Activated CD8-positive, alpha-beta memory T cell treated with anti-CD3 and anti-CD28 coated beads, Interleukin-2, amount 50 U/mL, for 4 hours (primary cell): ENCODE data around the gene BST1.

Experiments
- DNase-seq: peaks from one replicate; pipeline ENCODE4 v3.0.0-alpha.2; 2020

The BST1 gene

GRCh38 chr4:15702941-15703403 lies at the start of gene BST1:
Gene BST1, plus strand, starts transcription at chr4:15703065. Its CDS starts 80 bp downstream, at chr4:15703145.
- peak; percentile 48 for DNase-seq

- DNase-seq: no peak
Measured at GRCh38 chr4:15653420-15653819, 49.4 kb upstream of the BST1 start.

- DNase-seq: no peak
Measured at GRCh38 chr4:15653864-15654592, 48.8 kb upstream of the BST1 start.

- peak; percentile 38 for DNase-seq
Measured at GRCh38 chr4:15654593-15655222, 48.2 kb upstream of the BST1 start.

GRCh38 chr4:15655223-15656037 lies 47.4 kb upstream of the BST1 start, which contains the start of gene FBXL5:
Gene FBXL5, minus strand, starts transcription at chr4:15655357. Its CDS starts 70 bp downstream, at chr4:15655287.
- DNase-seq: peak; percentile 81

GRCh38 chr4:15656038-15656470 lies 46.8 kb upstream of the BST1 start:
- DNase-seq: no peak

- DNase-seq: no peak
Measured at GRCh38 chr4:15657366-15657765, 45.5 kb upstream of the BST1 start.

GRCh38 chr4:15658136-15658770 lies 44.6 kb upstream of the BST1 start:
- DNase-seq: no peak

GRCh38 chr4:15658781-15659180 lies 44.1 kb upstream of the BST1 start:
- DNase-seq: no peak

- DNase-seq: no peak
Measured at GRCh38 chr4:15659768-15660570, 42.9 kb upstream of the BST1 start.

- DNase-seq: no peak
Measured at GRCh38 chr4:15665753-15666365, 37.0 kb upstream of the BST1 start.

GRCh38 chr4:15667006-15667405 lies 35.9 kb upstream of the BST1 start:
- DNase-seq: no peak

GRCh38 chr4:15668566-15669435 lies 34.1 kb upstream of the BST1 start:
- no peak for DNase-seq

GRCh38 chr4:15670576-15670975 lies 32.3 kb upstream of the BST1 start:
- DNase-seq: no peak

- DNase-seq: no peak
Measured at GRCh38 chr4:15672101-15672500, 30.8 kb upstream of the BST1 start.

- DNase-seq: no peak
Measured at GRCh38 chr4:15673337-15673736, 29.5 kb upstream of the BST1 start.

GRCh38 chr4:15674046-15674445 lies 28.8 kb upstream of the BST1 start:
- DNase-seq: no peak

GRCh38 chr4:15674926-15675325 lies 27.9 kb upstream of the BST1 start:
- no peak for DNase-seq

- DNase-seq: no peak
Measured at GRCh38 chr4:15675356-15675755, 27.5 kb upstream of the BST1 start.

GRCh38 chr4:15676039-15676438 lies 26.8 kb upstream of the BST1 start:
- DNase-seq: no peak

- DNase-seq: no peak
Measured at GRCh38 chr4:15676899-15677298, 26.0 kb upstream of the BST1 start.
